Stimulated activated CD4-positive, alpha-beta T cell treated with anti-CD3 and anti-CD28 coated beads, Interleukin-4, amount 100 ng/mL, for 24 hours (primary cell): ENCODE measurements around the gene SRPK2.

ENCODE experiments used
- DNase-seq: peaks from one replicate; pipeline ENCODE4 v3.0.0-alpha.2; 2020

SRPK2 gene

DNA sequence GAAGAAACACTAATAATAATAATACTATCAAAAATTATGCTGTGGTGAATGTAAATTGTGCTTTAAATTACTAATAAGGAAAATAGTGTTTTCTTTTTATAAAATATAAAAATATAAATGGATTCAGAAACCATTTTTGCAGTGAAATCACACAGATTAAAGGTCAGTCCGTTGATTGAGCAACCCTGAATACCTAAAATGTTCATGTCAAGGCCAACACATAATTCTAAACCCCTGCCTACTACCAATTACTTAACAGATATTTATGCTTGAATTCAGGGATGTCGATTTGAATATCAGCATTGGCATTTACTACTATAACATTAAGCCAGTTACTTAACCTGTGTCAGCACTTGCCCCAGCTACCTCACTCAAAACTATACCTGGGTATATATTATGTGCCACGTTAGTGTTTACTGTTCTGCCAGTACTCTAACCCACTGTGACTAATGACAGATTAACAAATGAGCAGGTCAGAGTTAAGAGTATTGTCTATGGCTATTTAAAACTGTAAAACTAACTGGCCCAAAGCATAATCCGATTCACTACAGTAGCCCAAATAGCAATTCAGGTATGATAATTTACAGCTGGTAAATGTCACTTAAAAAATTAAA is 209.7 kb downstream of the SRPK2 start:
- DNase-seq = no peak

GRCh38 chr7:105178177-105178576 is 210.5 kb downstream of the SRPK2 start:
- no peak for DNase-seq

DNA sequence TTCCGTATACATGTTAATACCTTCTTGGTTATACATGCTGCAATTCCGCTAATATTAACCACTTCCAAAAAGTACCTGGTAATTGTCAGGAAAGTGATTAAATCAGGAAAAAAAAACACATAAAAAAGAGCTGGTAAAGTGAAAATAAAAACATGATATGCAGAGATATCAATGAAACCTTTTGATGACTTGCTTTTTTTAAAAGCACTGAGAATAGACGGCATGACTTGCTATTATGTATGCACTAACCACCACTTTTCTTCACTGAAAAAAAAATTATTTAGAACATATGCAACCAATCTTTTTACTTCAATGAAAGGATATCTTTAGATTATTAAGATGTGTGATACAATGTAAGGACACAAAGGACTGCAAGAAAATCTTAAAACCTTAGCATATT is 211.7 kb downstream of the SRPK2 start:
- no peak for DNase-seq

DNA sequence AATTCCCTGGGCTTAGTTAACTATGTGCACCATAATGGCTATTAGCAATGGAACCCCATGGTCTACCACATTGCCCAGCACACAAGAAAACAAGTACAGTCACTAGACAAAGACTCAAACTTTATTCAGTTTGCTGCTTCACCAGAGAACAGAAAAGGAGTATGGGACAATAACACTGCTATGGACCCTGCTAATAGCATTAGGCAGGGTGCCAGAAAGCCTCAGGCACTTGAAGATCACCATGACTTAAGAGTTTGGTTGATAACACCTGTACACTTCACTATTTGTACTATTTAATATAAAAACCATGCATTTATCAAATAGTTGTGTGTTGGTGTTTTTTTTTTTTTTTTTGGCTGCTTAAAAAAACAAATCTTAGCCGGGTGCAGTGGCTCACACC is 215.1 kb downstream of the SRPK2 start:
- DNase-seq = no peak

DNA sequence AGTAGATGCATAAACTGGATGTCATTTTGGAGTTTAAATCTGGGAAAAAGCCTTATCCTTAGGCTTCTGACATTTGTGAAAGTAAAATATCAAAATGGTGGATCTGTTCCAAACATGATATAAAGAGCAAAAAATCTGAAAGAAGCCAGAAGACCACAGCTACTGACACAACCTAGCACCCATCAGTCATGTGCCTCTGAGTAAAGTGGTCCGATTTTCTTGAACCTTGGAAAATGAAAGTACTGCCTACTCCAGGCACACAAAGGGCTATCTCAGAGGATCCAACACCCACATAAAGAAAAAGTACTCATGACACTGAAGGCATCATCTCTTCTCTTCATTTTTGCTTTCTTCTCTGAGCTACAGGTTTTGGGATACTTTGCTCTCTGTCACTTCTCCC is 224.0 kb downstream of the SRPK2 start:
- no peak for DNase-seq

GRCh38 chr7:105163718-105164117 is 225.0 kb downstream of the SRPK2 start:
- DNase-seq = no peak

- DNase-seq = no peak
Measured at GRCh38 chr7:105161366-105161765, 227.4 kb downstream of the SRPK2 start.

DNA sequence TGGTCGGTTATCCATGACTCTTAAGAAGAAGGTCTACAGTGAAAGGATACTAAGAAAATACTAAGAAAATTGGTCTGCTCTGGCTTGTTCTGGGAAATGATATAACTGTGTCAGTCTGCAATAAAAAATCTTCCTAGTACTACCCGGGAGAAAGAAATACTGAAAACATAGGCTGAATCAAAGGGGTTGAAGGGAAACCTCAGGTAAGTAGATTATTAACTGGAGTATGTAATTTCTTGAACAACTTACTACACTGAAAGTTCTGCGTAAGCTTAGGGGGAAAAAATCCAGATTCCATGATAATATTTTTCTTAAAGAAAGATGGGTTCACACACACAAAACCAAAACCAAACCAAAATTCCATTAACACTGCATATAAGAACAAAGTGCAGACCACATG is 231.4 kb downstream of the SRPK2 start:
- no peak for DNase-seq

GRCh38 chr7:105156731-105157130 is 232.0 kb downstream of the SRPK2 start:
- DNase-seq = no peak

DNA sequence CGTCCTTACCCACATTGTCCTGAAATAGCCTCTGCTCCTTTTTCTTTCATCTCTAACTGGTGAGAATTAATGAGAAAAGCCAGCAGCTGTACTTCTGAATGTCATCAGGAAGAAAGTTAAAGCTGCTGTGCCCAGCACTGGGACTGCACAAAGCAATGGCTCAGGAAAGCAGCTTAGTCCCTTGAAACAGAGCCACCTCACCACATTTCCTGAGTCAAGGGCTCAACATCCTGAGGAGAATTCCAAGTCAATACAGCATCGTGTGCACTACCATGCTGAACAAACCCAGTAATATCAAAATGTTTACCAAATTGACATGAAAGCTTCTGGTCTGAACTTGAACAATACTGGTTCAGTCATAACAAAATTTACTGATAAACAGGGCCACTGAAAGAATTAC is 234.6 kb downstream of the SRPK2 start:
- no peak for DNase-seq

DNA sequence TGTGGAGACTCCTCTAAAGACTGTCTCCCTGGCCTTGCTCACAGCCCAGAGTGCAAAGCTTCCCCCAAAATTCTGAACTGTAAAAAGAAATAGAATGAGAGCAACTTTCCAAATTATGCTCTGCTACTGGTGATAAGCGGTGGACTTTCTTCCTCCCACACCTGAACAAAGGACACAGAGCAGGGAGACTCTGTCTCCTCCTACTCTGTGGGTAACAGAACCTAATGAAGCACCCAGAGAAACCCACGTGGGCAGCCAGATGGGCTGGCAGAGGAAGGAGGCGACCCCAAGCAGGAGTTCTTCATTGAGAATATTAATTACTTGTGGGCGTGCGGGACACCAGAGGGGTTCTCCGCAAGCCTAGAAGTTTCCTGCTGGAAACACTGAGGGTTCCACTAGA is 235.2 kb downstream of the SRPK2 start:
- no peak for DNase-seq

- no peak for DNase-seq
Measured at GRCh38 chr7:105151152-105151551, 237.6 kb downstream of the SRPK2 start.

DNA sequence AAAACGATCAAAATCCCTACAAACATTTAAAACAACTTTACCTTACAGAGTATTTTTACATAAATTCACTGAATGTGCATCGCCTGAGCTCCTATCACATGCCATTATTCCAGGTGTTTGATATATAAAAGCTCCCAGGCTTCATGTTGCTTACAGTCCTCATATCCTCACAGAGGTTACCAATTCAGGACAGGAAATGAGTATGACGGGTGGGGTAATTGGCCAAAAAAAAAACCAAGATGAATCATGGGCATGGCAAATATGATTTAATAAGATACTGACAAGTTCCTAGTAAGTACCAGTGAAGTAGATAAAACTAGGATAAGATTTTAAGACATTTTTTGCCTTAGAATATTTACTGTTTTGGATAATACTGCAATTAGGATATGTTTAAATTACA is 238.9 kb downstream of the SRPK2 start:
- DNase-seq = no peak

- DNase-seq = no peak
Measured at GRCh38 chr7:105141068-105141467, 247.7 kb downstream of the SRPK2 start.

GRCh38 chr7:105139381-105139780 is 249.3 kb downstream of the SRPK2 start:
- no peak for DNase-seq

DNA sequence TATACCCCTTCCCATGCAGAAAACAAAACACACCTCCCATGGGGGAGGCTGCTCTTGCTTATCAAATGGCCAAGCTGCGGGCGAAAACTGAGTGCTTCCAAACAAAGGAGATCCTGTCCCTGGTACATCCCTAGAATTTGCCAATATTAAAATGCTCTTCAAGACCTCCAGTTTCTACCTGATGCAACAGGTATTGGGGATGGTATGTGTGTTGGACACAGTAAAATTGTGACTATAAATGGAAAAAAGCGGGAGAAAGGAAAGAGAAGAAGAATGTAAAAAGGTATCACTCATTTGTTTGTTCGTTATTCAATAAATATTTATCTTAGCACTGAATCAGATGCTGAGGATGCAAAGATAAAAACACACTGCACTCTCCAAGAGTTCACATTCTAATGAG is 250.8 kb downstream of the SRPK2 start:
- no peak for DNase-seq

DNA sequence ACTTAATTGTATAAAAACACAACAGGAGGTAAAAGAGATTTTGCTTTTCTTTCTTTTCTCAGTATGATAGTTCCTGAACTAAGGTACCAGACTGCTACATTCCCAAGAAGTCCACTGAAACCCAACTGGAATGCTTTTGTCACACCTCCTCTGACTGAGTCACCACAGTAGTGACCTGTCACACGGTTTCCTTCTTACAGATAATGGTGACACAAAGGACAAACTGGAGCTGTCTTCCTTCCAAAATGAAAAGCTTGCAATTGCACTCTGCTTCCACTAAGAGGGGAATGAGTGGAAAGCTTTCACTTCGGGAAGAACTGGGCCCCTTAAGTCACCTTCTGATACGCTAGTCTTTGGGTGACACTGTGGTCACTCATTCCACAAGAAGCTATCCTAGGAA is 252.5 kb downstream of the SRPK2 start:
- no peak for DNase-seq

DNA sequence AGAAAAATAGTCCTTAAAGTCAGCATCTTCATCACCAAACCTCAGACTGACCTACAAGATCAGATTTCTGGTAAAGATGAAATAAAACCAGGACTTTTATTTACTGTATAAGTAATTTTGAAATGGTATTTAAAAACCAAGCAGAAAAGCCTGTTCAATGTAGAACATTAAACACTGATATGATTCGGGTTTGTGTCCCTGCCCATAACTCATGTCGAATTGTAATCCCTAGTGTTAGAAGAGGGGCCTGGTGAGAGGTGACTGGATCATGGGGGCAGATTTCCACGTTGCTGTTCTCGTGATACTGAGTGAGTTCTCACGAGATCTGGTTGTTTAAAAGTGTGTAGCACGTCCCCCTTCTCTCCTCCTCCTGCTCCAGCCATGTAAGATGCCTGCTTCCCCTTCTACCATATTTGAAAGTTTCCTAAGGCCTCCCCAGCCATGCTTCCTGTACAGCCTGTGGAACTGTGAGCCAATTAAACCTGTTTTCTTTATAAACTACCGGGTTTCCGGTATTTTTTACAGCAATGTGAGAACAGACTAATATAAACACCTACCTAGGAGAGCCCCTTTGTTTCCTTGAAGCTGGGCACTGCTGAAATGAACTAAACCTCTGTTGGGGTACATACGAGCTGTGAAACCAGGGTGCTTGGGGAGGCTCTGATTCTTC is 254.6 kb downstream of the SRPK2 start:
- no peak for DNase-seq

DNA sequence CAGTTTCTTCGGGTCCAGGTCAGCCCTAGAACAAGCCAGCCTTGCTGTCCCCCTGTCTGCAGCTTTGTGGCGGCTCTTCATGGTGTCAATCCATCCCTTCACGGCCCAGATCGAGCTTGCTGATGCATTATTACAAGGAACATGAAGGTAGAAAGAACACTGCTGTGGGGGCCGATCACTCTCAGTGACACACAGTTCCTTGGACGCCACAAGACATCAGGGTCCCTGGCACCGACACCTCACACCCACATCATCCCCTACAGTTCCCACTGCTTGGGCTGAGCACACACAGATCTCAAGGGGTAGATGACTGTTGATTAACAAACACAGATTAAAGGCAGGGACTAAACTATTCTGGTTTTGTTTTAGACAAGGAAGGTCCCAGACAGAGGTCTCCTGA is 255.4 kb downstream of the SRPK2 start:
- no peak for DNase-seq

DNA sequence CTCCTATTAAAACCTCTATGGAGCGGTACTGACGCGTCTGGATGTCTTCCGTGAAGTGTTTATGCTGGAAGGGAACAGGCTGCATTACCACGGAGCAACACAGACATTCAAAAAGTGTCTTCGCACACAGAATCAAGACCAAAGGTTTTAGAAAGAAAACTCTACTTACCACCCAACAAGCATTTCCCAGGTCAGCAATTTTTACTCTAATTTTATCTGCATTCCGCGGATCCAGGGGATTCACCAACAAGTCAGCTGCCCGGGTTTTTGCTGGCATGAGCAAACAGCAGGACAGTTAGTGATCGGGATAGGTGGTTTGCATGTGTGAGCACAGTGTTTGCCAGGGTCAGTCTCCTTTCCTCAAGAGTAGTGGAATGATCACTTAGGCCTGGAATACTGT is 255.9 kb downstream of the SRPK2 start:
- DNase-seq = no peak

DNA sequence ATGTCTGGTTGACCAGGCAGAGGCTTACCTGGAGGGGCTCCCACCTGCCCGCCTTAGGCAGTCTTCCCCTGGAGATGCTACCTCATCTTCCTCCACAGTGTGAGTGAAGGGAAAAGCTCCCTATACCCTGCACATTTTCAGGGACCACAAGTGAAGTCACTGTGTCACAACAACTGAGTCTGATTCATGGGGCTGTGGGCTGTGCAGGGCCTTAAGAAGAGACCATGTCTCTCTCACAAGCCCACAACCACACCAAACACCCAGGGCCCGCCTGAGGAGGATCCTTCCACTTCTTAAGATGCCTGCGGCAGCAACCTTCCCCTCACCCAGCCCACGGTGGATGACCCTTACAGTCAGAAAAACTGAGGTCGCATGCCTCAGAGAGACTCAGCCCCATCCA is 256.4 kb downstream of the SRPK2 start:
- no peak for DNase-seq

- DNase-seq = no peak
Measured at GRCh38 chr7:105131890-105132289, 256.8 kb downstream of the SRPK2 start.

GRCh38 chr7:105131033-105131656 is 257.6 kb downstream of the SRPK2 start:
- no peak for DNase-seq

- no peak for DNase-seq
Measured at GRCh38 chr7:105130580-105130979, 258.1 kb downstream of the SRPK2 start.

- DNase-seq = no peak
Measured at GRCh38 chr7:105130048-105130447, 258.7 kb downstream of the SRPK2 start.
